Stimulated activated CD4-positive, alpha-beta T cell treated with anti-CD3 and anti-CD28 coated beads, TNF-alpha, amount 100 ng/mL, for 1 hour (primary cell): ENCODE data around the gene WNT11.

ENCODE experiments used
- DNase-seq, 3 donors: peaks; one replicate each; pipeline ENCODE4 v3.0.0-alpha.2; 2020; ENCODE audit warnings: low read depth in 3 of 3, low spot score in 1 of 3

Gene WNT11

DNA sequence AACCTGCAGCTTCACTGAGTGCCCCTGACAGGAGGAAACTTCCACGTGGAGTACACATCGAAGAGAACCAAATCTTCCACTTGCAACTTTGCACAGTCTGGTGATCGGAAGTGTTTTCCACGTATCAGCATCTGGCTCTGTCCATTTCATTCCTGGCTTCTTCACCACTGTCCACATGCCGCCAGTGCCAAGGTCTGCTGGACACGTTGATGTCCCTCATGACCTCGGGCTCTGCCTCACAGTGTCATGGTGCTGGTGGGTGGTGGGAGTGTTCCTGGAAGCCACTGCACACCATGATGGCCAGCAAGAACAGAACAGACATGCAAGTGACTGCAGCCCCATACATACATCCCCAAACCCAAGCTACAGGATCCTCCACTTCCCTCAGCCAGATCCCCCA, 48.4 kb downstream of the WNT11 start:
- DNase-seq: no peak

GRCh38 chr11:76156971-76157427, 49.3 kb downstream of the WNT11 start:
- no peak for DNase-seq

- no peak for DNase-seq
These were observed 50.6 kb downstream of the WNT11 start for GRCh38 chr11:76155500-76156227.

DNA sequence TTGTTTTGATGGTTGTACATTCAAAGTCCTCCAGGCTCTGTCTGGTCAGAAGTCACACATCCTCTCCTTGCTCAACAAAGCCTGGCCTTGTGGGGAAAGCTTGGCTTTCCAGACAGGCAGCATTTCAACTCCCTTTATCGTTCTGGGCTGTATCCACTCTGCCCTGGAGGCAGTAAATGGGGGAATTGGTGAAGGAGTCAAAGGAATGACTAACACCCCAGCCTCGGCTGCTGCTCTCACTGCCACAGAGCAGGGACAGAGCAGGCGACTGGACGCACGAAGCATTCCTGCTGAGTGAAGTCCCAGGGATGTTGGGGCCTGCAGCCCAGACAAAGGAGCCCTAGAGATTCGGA, 52.8 kb downstream of the WNT11 start:
- no peak for DNase-seq

DNA sequence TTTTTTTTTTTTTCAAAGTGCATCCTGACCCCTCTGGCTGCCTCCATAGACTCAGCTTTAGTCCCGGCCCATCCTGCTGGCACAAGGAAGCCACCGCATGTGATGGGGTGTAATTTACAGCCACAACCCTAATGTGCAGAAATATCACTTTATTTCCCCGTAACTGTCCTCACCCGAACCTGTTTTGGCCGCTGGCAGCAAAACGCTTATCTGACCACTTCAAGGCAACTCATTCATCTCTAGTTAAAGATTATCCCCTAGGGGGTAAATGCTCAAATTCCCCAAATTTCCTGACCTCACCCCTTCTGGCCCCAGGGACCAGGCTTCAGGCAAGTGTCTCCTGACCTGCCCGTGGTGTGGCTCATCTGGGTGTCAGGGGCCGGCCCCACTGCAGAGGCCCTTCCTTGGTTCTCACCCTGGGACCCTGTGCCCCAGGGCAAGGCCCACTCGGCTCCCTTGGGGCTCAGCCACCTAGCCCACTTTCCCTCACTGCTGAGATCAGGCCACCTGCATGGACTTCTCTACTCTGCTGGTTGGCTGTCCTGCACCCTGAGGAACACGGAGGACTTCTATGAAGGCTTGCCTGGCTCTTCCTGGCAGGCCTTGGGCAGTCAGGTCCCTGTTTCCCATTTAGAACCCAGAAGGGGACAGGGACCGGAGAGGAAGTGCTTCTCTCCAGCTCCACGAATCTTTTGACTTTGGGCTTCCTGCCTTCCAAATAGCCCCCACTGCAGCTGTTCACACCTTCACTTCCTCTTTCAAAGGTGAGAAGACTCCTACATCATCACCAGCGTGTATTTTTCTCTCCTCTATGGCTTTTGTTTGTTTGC, 53.3 kb downstream of the WNT11 start:
- DNase-seq: no peak

GRCh38 chr11:76152086-76152681, 54.1 kb downstream of the WNT11 start:
- DNase-seq: peak; percentile 39 to 80 (median 57)

GRCh38 chr11:76151556-76152085, 54.7 kb downstream of the WNT11 start:
- DNase-seq: no peak

DNA sequence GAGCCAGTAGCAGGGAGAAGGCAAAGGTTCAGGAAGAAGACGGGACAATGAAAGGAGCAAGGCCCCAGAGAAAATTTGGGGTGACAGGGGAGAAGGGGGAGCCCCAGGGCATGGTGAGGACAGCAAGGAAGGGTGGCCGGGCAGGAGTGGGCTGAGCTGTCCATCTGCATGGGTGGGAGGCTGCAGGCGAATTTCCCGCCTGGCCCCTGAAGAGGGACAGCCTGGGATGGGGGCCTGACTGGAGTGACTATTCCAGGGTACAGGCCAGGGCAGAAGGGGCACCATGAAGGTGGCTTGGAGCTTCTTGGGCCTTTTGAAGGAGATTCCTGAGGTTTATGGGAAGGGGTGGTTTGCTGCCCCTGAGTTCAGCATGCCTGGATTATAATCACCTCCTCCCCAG, 56.2 kb downstream of the WNT11 start:
- DNase-seq: no peak

DNA sequence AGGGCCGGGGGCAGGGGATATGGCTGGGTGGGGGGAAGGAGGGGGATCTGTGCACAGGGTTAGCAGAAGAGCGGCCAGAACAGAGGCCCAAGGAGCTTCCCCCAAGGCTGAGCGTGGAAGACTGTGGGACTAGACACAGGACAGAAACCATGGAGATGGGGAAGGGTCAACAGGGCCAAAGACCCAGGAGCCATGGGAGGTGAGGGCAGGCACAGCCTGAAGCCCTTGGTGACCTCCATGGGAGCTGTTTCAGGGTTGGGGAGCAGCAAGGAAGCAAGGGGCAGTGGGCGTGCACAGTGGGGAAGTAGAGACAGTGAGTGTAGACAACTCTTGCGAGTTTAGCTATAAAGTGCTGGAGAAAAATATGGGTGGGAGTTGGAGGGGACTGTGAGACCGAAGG, 56.6 kb downstream of the WNT11 start:
- DNase-seq: no peak

GRCh38 chr11:76148941-76149613, 57.2 kb downstream of the WNT11 start:
- DNase-seq: no peak

DNA sequence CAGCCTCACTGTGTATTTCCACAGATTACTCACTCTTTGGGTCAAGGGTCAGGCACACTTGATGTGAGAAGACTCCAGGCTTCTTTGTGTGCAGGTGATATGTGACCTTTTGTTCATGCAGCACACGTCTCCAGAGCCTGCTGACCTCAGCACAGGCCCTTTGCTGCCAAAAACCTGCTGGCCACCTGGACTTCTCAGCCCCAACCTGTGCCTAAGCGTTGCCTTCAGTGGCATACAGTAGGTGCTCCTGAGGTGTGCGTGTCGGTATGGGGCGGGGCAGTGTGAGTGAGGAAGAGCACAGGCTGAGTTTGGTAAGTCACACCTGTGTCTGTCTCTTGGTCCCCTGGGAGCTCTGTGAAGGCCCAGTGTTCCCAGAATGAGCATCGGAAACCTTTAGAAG, 58.1 kb downstream of the WNT11 start:
- no peak for DNase-seq

GRCh38 chr11:76147106-76147740, 59.1 kb downstream of the WNT11 start:
- no peak for DNase-seq

GRCh38 chr11:76143274-76143673, 63.0 kb downstream of the WNT11 start:
- no peak for DNase-seq

- no peak for DNase-seq
These were observed 64.3 kb downstream of the WNT11 start for GRCh38 chr11:76141901-76142588.

DNA sequence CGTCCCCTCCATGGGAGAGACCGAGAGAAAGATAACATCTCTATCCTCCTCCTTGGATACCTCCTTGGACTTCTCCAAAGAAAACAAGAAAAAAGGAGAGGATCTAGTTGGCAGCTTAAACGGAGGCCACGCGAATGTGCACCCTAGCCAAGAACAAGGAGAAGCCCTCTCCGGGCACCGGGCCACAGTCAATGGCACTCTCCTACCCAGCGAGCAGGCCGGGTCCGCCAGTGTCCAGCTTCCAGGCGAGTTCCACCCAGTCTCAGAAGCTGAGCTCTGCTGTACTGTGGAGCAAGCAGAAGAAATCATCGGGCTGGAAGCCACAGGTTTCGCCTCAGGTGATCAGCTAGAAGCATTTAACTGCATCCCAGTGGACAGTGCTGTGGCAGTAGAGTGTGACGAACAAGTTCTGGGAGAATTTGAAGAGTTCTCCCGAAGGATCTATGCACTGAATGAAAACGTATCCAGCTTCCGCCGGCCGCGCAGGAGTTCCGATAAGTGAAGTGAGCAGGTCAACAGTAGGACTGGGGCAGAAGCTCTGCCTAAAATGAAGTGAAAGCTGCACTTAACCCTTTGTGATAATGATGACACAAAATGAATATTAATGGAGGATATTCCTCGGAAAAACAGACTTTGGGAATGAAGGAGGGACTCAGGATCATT, 65.3 kb downstream of the WNT11 start:
- no peak for DNase-seq

- DNase-seq: no peak
These were observed 67.0 kb downstream of the WNT11 start for GRCh38 chr11:76139314-76139713.
